Stimulated activated naive CD8-positive, alpha-beta T cell treated with anti-CD3 and anti-CD28 coated beads, Interleukin-15, amount 100 ng/mL, for 72 hours (primary cell): ENCODE measurements around the gene CCDC181.

Source experiments
- ATAC-seq: fragments of 150-1000 bp; cut with Tn5 transposase; 2 replicates; pipeline ENCODE4 v1.10.0; 2021; ENCODE audit warnings: mild to moderate bottlenecking, moderate library complexity
- DNase-seq, 2 donors: peaks; one replicate each; pipeline ENCODE4 v3.0.0; 2021 to 2022
- H3K27ac Mint-ChIP-seq, 2 donors: one replicate each; pipeline ENCODE4 v1.8.0; 2022; ENCODE audit warnings: mild to moderate bottlenecking in 2 of 2, mixed read lengths in 2 of 2, moderate library complexity in 2 of 2
- H3K27me3 Mint-ChIP-seq: one replicate; pipeline ENCODE4 v1.8.0; 2022; ENCODE audit warnings: mixed read lengths
- H3K4me1 Mint-ChIP-seq: one replicate; pipeline ENCODE4 v1.8.0; 2022; ENCODE audit warnings: mild to moderate bottlenecking, mixed read lengths
- H3K4me3 Mint-ChIP-seq, 2 donors: one replicate each; pipeline ENCODE4 v1.8.0; 2022; ENCODE audit warnings: mild to moderate bottlenecking in 2 of 2, mixed read lengths in 2 of 2, moderate library complexity in 1 of 2
- H3K9me3 Mint-ChIP-seq, 2 donors: one replicate each; pipeline ENCODE4 v1.8.0; 2022; ENCODE audit warnings: mixed read lengths in 2 of 2

CCDC181 gene

GRCh38 chr1:169427081-169427641, at the start of gene CCDC181:
Gene CCDC181, minus strand, starts transcription at chr1:169427474. Its CDS starts 2,547 bp downstream, at chr1:169424927.
- H3K4me1 Mint-ChIP-seq: peaks cover 8% of the 10 kb centered on the region

GRCh38 chr1:169475806-169476387, 48.6 kb upstream of the CCDC181 start:
- DNase-seq (no peak), ATAC-seq (no peak)
- no peak overlapping the region for H3K4me3 Mint-ChIP-seq
- H3K27me3 Mint-ChIP-seq: no peaks in the 10 kb centered on the region
- H3K9me3 Mint-ChIP-seq: no peaks in the 10 kb centered on the region
- H3K4me1 Mint-ChIP-seq: peaks cover 7% of the 10 kb centered on the region
- H3K27ac Mint-ChIP-seq: no peak overlapping the region

More at GRCh38 chr1:169427081-169427641, at the start of gene CCDC181:
- Mint-ChIP-seq H3K27ac (peak within 1 kb of the TSS; percentile 84), H3K9me3 (peaks cover 0 to 5% of the 10 kb centered on the region in 2 donors), H3K27me3 (peaks cover 73% of the 10 kb centered on the region), H3K4me3 (peak within 1 kb of the TSS; percentile 99 to 100)
- ATAC-seq (peak; percentile 100), DNase-seq (peak; percentile 50 to 70)

DNA sequence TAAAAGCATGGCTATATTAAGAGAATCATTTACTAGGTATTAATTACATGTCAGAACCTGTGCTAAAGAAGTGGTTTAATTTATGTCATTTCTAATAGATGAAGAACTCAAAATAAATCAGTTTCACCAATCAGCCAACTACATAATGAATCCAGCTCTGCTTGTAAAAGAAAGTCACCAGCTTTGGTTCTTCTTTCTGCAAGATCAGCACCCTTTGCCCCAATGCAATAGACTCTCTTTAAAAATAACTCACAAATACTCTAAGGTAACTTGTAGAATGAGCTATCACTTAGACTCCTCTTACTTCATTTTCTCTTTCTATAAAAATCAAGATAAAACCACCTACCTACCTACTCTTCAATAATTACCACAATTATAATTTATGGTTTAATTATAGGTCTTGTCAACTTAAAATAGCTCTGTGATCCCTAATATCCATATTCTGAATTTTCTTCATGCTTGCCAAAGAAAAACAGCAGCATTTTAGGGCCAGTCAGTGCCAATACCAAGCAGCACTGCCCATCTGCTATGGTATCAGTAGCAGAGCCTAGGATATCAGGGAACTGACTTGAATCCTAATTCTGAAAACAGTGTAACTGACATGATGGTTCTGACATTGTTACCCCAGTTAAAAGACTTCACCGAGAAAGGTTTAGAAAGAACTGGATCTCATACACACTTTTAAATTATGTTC, 47.2 kb upstream of the CCDC181 start:
- no peak for ATAC-seq

GRCh38 chr1:169473347-169473746, 46.1 kb upstream of the CCDC181 start:
- H3K27ac Mint-ChIP-seq: no peak overlapping the region
- DNase-seq: no peak

More for the DNA sequence above, 47.2 kb upstream of the CCDC181 start:
- no peaks in the 10 kb centered on the region for H3K9me3 Mint-ChIP-seq
- DNase-seq: no peak
- no peak overlapping the region for H3K4me3 Mint-ChIP-seq
- no peak overlapping the region for H3K27ac Mint-ChIP-seq
- H3K4me1 Mint-ChIP-seq: no peaks in the 10 kb centered on the region
- H3K27me3 Mint-ChIP-seq: no peaks in the 10 kb centered on the region

DNA sequence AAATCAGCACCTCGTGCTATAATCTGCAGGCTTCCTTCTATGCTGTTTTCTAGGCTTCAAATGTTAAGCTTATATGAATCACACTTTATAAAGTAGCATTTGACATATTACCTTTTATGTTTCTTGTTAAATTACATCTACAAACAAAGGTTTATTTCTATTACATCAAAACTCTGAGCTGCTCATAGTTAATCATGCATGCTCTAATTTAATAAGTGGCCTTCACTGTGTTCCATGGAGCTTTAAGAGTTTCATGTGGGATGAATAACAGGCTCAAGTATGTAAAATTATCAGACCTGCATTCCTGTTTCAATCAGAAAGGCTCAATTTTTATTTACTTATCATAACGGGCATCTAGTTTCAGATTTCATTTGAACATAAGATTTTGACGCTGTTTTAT, 45.5 kb upstream of the CCDC181 start:
- Mint-ChIP-seq H3K27ac (no peak overlapping the region), H3K27me3 (no peaks in the 10 kb centered on the region)
- no peak for DNase-seq

More at GRCh38 chr1:169473347-169473746, 46.1 kb upstream of the CCDC181 start:
- ATAC-seq: no peak
- Mint-ChIP-seq H3K27me3 (no peaks in the 10 kb centered on the region), H3K4me3 (no peak overlapping the region), H3K9me3 (no peaks in the 10 kb centered on the region), H3K4me1 (no peaks in the 10 kb centered on the region)

DNA sequence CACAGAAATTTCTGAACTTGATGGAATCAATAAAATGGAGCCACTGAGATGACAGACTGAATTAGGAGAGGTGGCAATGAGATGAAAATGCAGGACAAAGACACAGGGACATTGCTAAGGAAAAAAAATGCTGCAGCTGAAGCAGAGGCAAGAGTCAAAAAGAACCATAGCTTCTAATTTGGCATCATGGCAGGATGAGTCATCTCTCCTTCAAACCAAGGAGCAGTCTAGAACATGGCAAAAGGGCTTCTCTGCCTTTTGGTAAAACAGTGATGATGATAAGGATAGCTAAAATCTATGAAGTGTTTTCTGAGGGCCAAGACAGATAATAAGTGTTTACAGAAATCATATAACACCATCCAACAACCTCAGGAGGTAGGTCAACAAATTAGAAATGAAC, 41.7 kb upstream of the CCDC181 start:
- H3K4me3 Mint-ChIP-seq: no peak overlapping the region
- ATAC-seq (no peak), DNase-seq (no peak)
- H3K27me3 Mint-ChIP-seq: no peaks in the 10 kb centered on the region
- no peaks in the 10 kb centered on the region for H3K9me3 Mint-ChIP-seq
- no peak overlapping the region for H3K27ac Mint-ChIP-seq
- H3K4me1 Mint-ChIP-seq: no peaks in the 10 kb centered on the region

More for the DNA sequence above, 45.5 kb upstream of the CCDC181 start:
- no peaks in the 10 kb centered on the region for H3K9me3 Mint-ChIP-seq
- no peaks in the 10 kb centered on the region for H3K4me1 Mint-ChIP-seq
- no peak for ATAC-seq
- no peak overlapping the region for H3K4me3 Mint-ChIP-seq

- no peaks in the 10 kb centered on the region for H3K9me3 Mint-ChIP-seq
- H3K4me1 Mint-ChIP-seq: no peaks in the 10 kb centered on the region
- H3K4me3 Mint-ChIP-seq: no peak overlapping the region
- H3K27ac Mint-ChIP-seq: no peak overlapping the region
- no peaks in the 10 kb centered on the region for H3K27me3 Mint-ChIP-seq
- DNase-seq: no peak
- ATAC-seq: no peak
These were observed 39.3 kb upstream of the CCDC181 start for GRCh38 chr1:169466259-169467230.

DNA sequence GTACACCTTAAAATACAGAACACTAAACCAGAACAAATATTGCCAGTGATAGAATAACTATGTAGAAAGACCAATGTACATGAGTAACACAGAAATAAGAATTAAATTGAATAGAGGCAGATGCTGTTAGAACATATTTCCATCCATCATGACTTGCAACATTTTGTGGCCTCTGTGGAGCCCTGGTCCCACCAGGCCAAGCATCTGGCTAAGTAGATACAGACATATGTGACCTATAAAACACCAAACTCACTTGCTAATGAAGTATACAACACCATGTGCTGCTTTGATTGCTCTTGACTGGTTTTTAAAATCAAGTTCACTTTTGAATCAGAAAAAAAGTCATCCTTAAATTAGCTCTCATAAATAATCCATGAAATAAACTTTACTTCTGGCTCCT, 38.0 kb upstream of the CCDC181 start:
- DNase-seq (no peak), ATAC-seq (no peak)
- no peak overlapping the region for H3K27ac Mint-ChIP-seq

GRCh38 chr1:169462385-169462784, 35.1 kb upstream of the CCDC181 start:
- DNase-seq (no peak), ATAC-seq (no peak)
- peaks cover 1 to 2% of the 10 kb centered on the region in 2 donors for H3K9me3 Mint-ChIP-seq
- H3K4me3 Mint-ChIP-seq: no peak overlapping the region
- peaks cover 15% of the 10 kb centered on the region for H3K4me1 Mint-ChIP-seq
- no peak overlapping the region for H3K27ac Mint-ChIP-seq
- peaks cover 18% of the 10 kb centered on the region for H3K27me3 Mint-ChIP-seq

More for the DNA sequence above, 38.0 kb upstream of the CCDC181 start:
- Mint-ChIP-seq H3K9me3 (no peaks in the 10 kb centered on the region), H3K27me3 (peaks cover 11% of the 10 kb centered on the region), H3K4me3 (no peak overlapping the region), H3K4me1 (peaks cover 11% of the 10 kb centered on the region)

GRCh38 chr1:169461390-169462000, 34.2 kb upstream of the CCDC181 start:
- Mint-ChIP-seq H3K4me1 (peaks cover 15% of the 10 kb centered on the region), H3K9me3 (peaks cover 9 to 10% of the 10 kb centered on the region in 2 donors), H3K4me3 (peak overlapping the region in 1 of 2 donors; percentile 7), H3K27ac (no peak overlapping the region), H3K27me3 (peaks cover 18% of the 10 kb centered on the region)
- DNase-seq: no peak
- no peak for ATAC-seq

DNA sequence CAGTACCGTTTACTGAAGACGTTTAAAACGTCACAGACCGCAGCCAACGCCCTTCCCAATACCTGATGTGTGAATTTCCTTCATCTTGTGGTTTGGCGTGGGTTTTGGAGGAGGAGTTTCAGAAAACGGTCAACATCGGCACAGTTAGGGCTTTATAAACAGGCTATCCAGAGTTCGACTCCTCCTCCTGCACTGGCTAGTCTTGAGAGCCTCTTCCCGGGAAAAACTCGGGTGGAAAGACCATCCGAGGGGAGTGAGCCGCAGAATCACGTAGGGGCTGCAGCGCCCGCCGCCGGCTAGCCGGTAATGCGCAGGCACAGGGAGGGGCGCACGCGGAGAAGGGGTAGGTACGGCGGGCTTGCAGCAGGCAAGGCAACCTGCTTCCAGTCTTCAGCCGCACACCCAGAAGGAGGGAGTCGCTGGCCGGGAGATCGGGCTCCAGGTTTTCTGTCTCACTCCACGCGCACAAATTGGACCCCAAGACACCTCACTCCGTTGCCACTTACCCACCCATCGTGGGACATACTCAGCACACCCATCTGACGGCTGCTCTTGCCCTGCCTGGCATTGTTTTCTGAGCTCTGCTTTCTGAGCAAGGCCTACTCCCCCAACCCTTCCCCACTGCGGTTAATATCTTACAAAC, 33.0 kb upstream of the CCDC181 start:
- Mint-ChIP-seq H3K9me3 (peaks cover 9 to 14% of the 10 kb centered on the region in 2 donors), H3K4me3 (peak overlapping the region; percentile 69 to 80), H3K4me1 (peaks cover 15% of the 10 kb centered on the region), H3K27ac (peak overlapping the region in 1 of 2 donors; percentile 74), H3K27me3 (peaks cover 26% of the 10 kb centered on the region)
- peak; percentile 13 for DNase-seq
- peak; percentile 53 for ATAC-seq

- no peak overlapping the region for H3K27ac Mint-ChIP-seq
- peaks cover 15% of the 10 kb centered on the region for H3K4me1 Mint-ChIP-seq
- H3K9me3 Mint-ChIP-seq: peaks cover 9 to 14% of the 10 kb centered on the region in 2 donors
- peaks cover 27% of the 10 kb centered on the region for H3K27me3 Mint-ChIP-seq
- H3K4me3 Mint-ChIP-seq: no peak overlapping the region
- no peak for ATAC-seq
- no peak for DNase-seq
These were observed 30.2 kb upstream of the CCDC181 start for GRCh38 chr1:169457443-169457842.

GRCh38 chr1:169456029-169456428, 28.8 kb upstream of the CCDC181 start:
- peaks cover 9 to 14% of the 10 kb centered on the region in 2 donors for H3K9me3 Mint-ChIP-seq
- H3K27me3 Mint-ChIP-seq: peaks cover 32% of the 10 kb centered on the region
- peak overlapping the region in 1 of 2 donors; percentile 52 for H3K27ac Mint-ChIP-seq
- peaks cover 11% of the 10 kb centered on the region for H3K4me1 Mint-ChIP-seq
- ATAC-seq (no peak), DNase-seq (no peak)
- no peak overlapping the region for H3K4me3 Mint-ChIP-seq

DNA sequence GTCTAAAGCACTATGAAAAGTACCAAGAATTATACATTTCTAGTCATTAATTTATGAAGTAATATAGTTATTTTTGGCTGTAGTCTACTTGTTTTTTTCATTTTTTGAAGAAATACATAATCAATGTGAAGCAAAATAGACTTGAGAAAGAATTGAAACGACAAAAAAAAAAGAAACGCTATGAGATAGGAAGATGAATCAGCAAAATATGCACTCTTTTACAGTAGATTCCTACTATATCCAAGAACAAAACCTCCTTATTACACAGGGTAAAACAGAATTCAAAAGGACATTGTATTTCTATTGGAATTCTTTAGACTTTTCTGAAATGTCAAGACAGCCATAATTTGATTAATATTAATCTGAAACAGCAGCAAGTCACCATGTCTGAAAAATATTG, 25.6 kb upstream of the CCDC181 start:
- DNase-seq (no peak), ATAC-seq (no peak)
- no peak overlapping the region for H3K4me3 Mint-ChIP-seq
- no peak overlapping the region for H3K27ac Mint-ChIP-seq
- peaks cover 30% of the 10 kb centered on the region for H3K27me3 Mint-ChIP-seq
- peaks cover 9 to 14% of the 10 kb centered on the region in 2 donors for H3K9me3 Mint-ChIP-seq
- H3K4me1 Mint-ChIP-seq: no peaks in the 10 kb centered on the region
